GM12891 (cell line): ENCODE results near the gene CPNE7.
A peak's percentile ranks its signal among the peaks of the same experiment; 100 is the strongest.

Source experiments
- PAX5 ChIP-seq: IDR thresholded peaks from 2 replicates; pipeline ENCODE4 v1.6.1; 2011; ENCODE audit warnings: low read length, moderate library complexity, mild to moderate bottlenecking; ENCODE audit not compliant: insufficient read depth, severe bottlenecking
- POLR2A ChIP-seq: IDR thresholded peaks from 2 replicates; pipeline ENCODE4 v1.6.1; 2011; ENCODE audit warnings: low read depth, low read length, control low read depth
- POLR2AphosphoS5 ChIP-seq: IDR thresholded peaks from 2 replicates; pipeline ENCODE4 v1.6.1; 2011; ENCODE audit warnings: low read depth, low read length, control low read depth
- TAF1 ChIP-seq: IDR thresholded peaks from 2 replicates; pipeline ENCODE4 v1.6.1; 2011; ENCODE audit warnings: low read depth, low read length, control low read depth

DNA sequence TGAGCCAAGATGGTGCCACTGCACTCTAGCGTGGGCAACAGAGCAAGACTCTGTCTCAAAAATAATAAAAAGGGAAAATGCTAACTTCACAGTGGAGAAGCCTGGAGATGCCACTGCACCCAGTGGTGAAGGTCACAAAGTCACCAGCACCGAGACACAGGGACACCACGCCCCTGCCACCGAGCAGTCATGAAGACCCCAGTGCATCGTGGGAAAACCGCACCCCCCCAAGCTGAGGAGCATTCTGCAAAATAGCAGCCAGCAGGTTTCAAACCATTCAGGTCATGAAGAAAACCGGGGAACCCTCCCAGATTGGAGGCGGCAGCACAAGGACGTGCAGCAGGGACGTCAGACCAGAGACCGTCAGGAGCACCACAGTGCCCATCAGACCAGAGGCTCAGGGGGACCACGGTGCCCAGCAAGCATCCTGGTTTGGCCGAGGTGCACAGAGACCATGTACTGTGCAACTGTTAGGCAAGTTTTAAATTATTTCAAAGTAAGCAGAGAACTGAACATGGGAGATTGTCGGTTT lies 68.3 kb downstream of the CPNE7 start:
- TF ChIP-seq POLR2A (peak; percentile 13), POLR2AphosphoS5 (no peak), PAX5 (no peak), TAF1 (no peak)
